Activated T-cell treated with anti-CD3 and anti-CD28 coated beads for 48 hours (primary cell): ENCODE results near the gene DENND4A.
"Not testable (repeated sequence)": the region's sequence is repeated elsewhere in the genome, so short reads cannot be mapped to it uniquely, and the experiment has no call there.

Experiments
- DNase-seq: peaks from one replicate; pipeline ENCODE4 v3.0.0-alpha.2; 2020; ENCODE audit warnings: low read depth

DENND4A gene

GRCh38 chr15:65789105-65789504, 3.0 kb downstream of the DENND4A start:
- no peak for DNase-seq

DNA sequence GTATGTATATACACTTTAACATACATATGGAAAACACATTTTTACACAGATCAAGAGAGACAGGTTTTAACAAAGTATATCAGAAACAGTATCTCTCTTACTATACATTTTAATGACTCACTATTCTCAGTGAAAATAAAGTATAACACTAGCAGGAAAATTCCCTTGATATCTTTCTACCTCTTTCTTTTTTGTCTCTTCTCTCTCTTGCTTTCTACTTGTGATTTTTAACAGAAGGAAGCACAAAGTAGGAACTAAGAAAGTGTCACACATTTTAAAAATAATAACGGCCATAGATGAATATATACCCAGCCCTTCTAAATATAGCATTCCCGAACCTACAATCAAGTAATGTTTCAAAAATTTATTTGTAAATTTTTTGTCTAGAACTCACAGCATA, 4.8 kb downstream of the DENND4A start:
- DNase-seq, result no peak

GRCh38 chr15:65785151-65785550, 6.9 kb downstream of the DENND4A start:
- no peak for DNase-seq

DNA sequence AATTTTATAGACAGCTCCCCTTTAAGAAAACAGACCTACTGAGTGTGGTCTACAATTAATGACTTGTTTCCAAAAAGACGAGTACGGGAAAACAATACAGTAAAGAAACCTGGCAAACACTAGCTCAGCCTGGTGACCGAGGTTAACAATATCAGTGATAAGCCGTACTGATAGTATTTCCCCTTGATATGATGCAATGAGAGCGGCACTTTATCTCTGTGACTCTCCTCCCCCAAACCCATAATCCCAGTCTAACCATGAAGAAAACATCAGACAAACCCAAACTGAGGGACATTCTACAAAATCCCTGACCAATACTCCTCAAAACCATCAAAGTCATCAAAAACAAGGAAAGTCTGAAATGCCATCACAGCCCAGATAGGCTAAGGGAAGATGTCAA, 8.2 kb downstream of the DENND4A start:
- no peak for DNase-seq

GRCh38 chr15:65782096-65782495, 10.0 kb downstream of the DENND4A start:
- no peak for DNase-seq

DNA sequence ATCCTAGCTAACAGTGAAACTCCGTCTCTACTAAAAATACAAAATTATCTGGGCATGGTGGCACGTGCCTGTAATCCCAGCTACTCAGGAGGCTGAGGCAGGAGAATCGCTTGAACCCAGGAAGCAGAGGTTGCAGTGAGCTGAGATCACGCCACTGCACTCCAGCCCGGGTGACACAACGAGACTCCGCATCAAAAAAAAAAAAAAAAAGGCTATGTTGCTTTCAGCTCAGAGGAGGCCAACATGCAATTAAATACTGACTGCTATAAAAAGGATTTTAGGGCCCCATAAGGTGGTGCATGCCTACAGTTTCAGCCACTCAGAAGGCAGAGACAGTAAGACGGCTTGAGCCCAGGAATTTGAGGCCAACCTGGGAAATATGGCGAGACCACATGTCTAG, 13.4 kb downstream of the DENND4A start:
- DNase-seq, result not testable (repeated sequence)

DNA sequence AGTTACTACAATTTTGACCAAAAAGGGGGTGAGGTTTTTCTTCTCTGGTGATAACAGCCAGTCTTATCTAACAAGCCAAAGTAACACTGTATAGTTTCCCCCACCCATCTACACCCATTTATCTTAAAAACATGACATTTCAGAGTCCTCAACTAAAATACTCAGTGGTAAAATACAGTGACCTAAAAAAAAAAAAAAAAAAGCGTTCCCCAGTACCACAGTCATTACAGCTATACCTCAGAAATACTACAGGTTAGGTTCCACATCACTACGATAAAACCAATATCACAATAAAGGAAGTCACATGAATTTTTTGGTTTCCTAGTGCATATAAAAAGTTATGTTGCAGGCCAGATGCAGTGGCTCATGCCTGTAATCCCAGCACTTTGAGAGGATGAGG, 13.8 kb downstream of the DENND4A start:
- DNase-seq, result no peak

DNA sequence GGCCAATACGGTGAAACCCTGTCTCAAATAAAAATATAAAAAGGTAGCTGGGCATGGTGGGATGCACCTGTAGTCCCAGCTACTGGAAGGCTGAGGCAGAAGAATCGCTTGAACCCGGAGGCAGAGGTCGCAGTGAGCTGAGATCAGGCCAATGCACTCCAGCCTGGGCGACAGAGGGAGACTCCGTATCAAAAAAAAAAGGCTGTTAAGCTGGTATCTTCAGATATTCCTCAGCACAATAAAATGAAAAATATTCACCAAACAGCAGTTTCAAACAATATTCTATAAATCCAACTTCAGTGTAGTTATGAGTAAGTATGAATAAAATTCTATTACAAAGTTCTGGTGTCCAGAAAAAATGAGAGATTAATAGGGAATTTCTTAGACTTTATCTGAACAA, 14.2 kb downstream of the DENND4A start:
- DNase-seq, result no peak

- DNase-seq, result no peak
These were observed 15.0 kb downstream of the DENND4A start for GRCh38 chr15:65777053-65777452.

DNA sequence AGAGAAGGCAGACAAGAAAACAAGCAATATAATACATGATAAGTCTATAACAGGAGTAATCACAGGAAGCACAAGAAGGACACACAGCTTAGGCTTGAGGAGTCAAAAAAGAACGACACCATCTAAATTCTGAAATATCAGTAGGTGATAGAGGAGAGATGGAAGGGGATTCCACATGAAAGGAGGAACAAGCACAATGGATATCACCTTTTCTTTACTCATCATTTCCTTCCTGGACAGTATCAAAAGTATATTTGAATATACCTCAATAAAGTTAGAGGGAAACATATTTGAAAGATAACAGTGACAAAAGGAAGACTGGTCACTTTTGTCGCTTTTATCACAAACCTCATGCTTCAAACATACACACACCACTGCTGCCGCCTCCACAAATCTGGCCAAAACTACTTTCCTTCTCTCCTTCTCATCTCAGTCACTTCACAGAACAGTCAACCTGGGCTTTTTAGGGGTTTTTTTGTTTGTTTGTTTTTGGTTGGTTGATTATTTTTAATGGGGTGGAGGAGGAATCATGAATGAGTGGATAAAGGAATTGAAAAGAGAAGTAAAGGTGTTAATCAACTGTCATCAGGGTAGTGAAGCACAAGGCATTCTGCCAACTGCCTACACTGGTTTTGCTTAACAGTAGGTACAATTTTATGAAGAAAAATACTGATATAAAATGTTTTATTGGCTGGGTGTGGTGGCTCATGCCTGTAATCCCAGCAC, 18.5 kb downstream of the DENND4A start:
- no peak for DNase-seq

- no peak for DNase-seq
These were observed 19.2 kb downstream of the DENND4A start for GRCh38 chr15:65772930-65773329.

GRCh38 chr15:65771870-65772269, 20.2 kb downstream of the DENND4A start:
- no peak for DNase-seq

- DNase-seq, result no peak
These were observed 22.6 kb downstream of the DENND4A start for GRCh38 chr15:65769482-65769881.

- no peak for DNase-seq
These were observed 24.2 kb downstream of the DENND4A start for GRCh38 chr15:65767895-65768294.

- no peak for DNase-seq
These were observed 24.9 kb downstream of the DENND4A start for GRCh38 chr15:65767264-65767595.

DNA sequence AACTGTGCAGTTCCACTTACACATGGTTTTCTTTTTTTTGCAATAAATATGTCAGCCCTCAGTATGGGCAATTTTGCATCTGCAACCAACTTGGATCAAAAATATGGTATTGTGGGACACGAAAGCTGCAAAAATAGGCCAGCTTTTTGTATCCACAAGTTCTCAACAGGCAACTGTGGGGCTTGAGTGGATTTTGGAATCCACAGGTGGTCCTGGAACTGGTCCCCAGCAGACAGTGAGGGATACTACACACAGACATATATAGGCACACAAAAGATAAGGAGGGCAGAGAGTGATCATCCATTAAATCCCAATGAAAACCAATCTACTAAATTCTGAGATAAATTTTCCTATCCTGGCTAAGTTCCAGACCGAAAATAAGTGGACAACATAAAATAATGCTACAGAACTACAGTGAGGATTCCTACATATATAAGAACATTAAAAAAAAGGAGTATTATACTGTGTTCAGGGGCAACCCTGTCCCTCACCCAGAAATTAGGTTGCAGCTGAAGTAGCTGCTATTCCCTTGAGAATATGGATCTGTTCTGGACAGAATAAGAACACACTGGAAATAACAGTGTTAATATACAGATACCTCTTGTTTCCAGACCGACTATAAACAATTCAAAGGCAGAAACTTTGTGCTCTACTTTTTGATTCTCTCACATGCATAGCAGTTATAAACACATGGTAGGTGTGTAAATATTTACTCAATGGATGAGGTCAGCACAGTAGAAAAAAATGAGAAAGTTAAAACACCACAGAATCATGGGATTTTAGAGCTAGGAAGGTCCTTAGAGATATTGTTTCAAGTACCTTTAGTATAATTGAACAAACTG, 25.4 kb downstream of the DENND4A start:
- DNase-seq, result no peak

DNA sequence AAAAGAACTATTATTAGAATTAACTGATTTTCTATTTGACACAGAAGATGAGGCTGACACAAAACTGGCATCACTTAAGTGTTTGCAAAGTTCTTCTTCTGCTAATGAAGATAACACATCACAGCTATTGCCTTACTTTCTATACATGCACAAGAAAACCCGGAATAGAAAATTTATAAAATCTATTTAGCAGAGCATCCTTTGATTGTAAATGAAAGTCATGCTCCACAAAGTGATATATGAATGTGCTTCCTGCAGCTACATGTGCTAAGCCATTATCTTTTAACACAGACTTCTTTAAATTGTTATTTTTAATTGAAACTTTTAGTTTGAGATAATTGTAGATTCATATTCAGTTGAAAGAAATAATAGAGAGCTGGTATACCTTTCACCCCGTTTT, 27.0 kb downstream of the DENND4A start:
- DNase-seq, result no peak

DNA sequence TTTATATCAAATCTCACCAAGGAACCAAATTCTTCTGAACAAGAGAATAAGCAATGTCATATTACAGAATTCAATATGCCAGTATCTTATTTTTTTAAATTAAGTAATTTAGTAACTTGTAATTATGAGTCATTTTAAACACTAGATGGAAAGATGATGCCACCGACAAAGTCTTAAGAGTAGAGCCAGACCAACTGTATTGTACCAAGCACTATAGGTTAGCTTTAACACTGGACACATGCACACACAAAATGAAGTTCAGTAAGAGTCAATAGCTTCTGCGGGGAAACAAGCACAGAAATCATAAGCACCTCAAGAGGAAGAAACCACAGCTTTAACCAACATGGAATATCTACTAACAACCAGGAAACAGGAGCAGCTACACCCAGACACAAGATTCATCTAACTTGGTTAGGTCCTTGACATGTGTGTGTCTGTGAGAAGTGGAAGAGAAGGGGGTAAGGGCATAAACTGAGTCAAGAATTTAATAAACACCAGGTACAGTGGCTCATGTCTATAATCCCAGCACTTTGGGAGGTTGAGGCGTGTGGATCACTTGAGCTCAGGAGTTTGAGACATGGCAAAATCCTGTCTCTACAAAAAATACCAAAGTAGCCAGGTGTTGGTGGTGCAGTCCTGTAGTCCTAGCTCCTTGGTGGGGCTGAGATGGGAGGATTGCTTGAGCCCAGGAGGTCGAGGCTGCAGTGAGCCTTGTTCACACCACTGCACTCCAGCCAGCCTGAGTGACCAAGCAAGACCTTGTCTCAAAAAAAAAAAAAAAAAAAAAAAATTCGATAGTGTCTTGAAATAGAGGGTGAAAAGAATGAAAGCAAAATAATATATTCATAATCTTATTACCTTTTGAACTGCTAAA, 28.9 kb downstream of the DENND4A start:
- no peak for DNase-seq

DNA sequence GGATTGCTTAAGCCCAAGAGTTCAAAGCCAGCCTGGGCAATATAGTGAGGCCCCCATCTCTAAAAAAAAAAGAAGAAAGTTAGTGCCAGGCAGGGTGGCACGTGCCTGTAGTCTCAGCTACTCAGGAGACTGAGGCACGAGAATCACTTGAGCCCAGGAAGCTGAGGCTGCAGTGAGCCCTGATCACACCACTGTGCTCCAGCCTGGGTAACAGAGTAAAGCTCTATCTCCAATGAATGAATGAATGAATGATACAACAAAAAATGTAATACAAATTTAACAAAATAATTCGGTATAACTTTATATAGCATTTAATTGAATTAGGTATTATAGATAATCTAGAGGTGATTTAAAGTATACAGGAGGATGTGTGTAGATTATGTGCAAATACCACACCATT, 29.7 kb downstream of the DENND4A start:
- DNase-seq, result no peak

DNA sequence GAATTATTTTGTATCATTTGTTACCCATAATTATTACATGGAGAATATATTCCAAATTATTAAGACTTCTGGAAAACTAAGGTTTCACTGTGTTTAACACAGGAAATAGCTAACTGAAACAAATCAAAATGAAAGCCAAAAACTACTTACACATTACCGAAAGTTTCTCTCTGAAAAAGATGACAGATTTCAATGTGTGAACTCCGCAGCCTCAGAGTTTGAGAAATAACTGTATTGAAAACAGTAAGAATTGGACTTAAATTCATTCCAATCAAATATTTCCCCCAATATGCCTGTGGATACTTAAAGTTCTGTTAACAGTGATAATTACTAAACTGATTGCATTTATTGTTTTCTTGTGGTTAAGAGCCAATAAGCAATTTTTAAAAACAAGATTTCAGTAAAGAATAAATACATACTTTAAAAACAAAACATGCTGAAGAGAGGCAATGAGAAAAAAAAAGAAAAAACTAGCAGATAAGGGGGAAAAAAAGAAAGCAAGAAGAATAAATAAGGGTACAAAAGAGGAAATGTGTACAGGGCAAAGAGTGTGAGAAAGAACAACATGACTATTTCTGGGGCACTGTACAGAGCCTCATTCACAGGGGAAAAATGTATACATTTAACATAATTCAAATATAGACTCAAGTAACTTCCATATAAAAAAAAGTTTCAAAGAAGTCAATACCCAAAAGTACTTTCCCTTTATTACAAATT, 30.7 kb downstream of the DENND4A start:
- DNase-seq, result no peak

DNA sequence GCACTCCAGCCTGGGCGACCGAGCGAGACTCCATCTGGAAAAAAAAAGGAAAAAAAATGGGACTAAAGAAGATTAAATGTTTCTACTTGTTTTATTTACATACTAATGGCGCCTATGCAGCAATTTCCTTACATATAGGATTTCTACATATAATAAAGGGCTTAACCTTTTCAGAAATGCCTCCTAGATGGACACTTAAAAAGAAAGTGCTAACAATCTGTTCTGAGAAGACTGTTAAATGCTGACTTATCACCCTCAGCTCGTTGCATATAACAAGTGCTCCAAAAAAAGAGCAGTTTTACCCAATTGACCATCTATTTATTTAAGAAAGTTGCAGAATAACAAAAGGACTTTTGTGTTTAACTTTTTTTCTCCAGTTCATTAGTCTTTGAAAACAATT, 32.7 kb downstream of the DENND4A start:
- DNase-seq, result no peak

GRCh38 chr15:65758242-65758641, 33.9 kb downstream of the DENND4A start:
- no peak for DNase-seq
